ENCODE results near the gene CACHD1. TPM values are rescaled to one million over a fixed set of nuclear protein-coding genes. Genes with fewer than 3 reads are reported as not detected.

Gene CACHD1
- total RNA-seq (2022; extraction: Qiagen RNA extraction): 1.3 to 1.6 TPM (median 1.5 TPM) in 5 replicates

GRCh38 chr1:64469977-64470664 lies at the start of gene CACHD1:
CACHD1 (plus strand) TSS chr1:64470129; CDS start chr1:64470745, 616 bp downstream.

All from A549 treated with CORT108297 at 1 μM for 4 hours (cell line).